RWPE2 (cell line): ENCODE measurements around the gene ABCA1.
"Not testable (repeated sequence)": the region's sequence is repeated elsewhere in the genome, so short reads cannot be mapped to it uniquely, and the experiment has no call there.

ENCODE experiments used
- ATAC-seq: fragments of 200-7000 bp; cut with Tn5 transposase; 3 replicates; pipeline ENCODE4 v1.9.1; 2021; ENCODE audit warnings: low read depth
- DNase-seq: peaks from one replicate; pipeline ENCODE4 v3.0.0-alpha.2; 2020; ENCODE audit warnings: low spot score
- H3K27ac ChIP-seq: fragments of 450-650 bp; 2 replicates; pipeline ENCODE4 v1.5.1; 2017; ENCODE audit warnings: mild to moderate bottlenecking; ENCODE audit not compliant: poor library complexity, severe bottlenecking
- H3K27me3 ChIP-seq: fragments of 250-450 bp; sonication (Bioruptor Pico); 2 replicates; pipeline ENCODE4 v1.5.1; 2021; ENCODE audit warnings: mild to moderate bottlenecking, moderate library complexity; ENCODE audit not compliant: insufficient read depth, poor library complexity, severe bottlenecking
- H3K36me3 ChIP-seq: fragments of 250-450 bp; sonication (Bioruptor Pico); 2 replicates; pipeline ENCODE4 v1.5.1; 2020; ENCODE audit warnings: low read depth, mild to moderate bottlenecking, moderate library complexity
- H3K4me1 ChIP-seq: fragments of 250-450 bp; sonication (Bioruptor Pico); 2 replicates; pipeline ENCODE4 v1.5.1; 2021; ENCODE audit warnings: mild to moderate bottlenecking, moderate library complexity; ENCODE audit not compliant: insufficient read depth, poor library complexity, severe bottlenecking
- H3K4me3 ChIP-seq: fragments of 250-450 bp; sonication (Bioruptor Pico); 2 replicates; pipeline ENCODE4 v1.5.1; 2021; ENCODE audit warnings: mild to moderate bottlenecking, moderate library complexity; ENCODE audit not compliant: severe bottlenecking
- H3K9me3 ChIP-seq: fragments of 250-450 bp; sonication (Bioruptor Pico); 2 replicates; pipeline ENCODE4 v1.5.1; 2021; ENCODE audit warnings: mild to moderate bottlenecking, moderate library complexity; ENCODE audit not compliant: severe bottlenecking
- TF ChIP-seq, protein P1 (sequence below): fragments of 450-650 bp; IDR thresholded peaks from one replicate; pipeline ENCODE4 v1.5.1; 2017; ENCODE audit warnings: mild to moderate bottlenecking, moderate library complexity; ENCODE audit not compliant: poor library complexity, severe bottlenecking

ABCA1 gene

GRCh38 chr9:104960662-104961061 is 32.7 kb upstream of the ABCA1 start:
- ATAC-seq (no peak), DNase-seq (no peak)
- Histone ChIP-seq H3K27me3 (no peaks in the 10 kb centered on the region), H3K27ac (peak overlapping the region; percentile 57), H3K36me3 (no peaks in the 10 kb centered on the region), H3K4me1 (peaks cover 16% of the 10 kb centered on the region), H3K9me3 (no peaks in the 10 kb centered on the region), H3K4me3 (no peak overlapping the region)
- TF ChIP-seq, protein P1, sequence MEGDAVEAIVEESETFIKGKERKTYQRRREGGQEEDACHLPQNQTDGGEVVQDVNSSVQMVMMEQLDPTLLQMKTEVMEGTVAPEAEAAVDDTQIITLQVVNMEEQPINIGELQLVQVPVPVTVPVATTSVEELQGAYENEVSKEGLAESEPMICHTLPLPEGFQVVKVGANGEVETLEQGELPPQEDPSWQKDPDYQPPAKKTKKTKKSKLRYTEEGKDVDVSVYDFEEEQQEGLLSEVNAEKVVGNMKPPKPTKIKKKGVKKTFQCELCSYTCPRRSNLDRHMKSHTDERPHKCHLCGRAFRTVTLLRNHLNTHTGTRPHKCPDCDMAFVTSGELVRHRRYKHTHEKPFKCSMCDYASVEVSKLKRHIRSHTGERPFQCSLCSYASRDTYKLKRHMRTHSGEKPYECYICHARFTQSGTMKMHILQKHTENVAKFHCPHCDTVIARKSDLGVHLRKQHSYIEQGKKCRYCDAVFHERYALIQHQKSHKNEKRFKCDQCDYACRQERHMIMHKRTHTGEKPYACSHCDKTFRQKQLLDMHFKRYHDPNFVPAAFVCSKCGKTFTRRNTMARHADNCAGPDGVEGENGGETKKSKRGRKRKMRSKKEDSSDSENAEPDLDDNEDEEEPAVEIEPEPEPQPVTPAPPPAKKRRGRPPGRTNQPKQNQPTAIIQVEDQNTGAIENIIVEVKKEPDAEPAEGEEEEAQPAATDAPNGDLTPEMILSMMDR = no peak

- Histone ChIP-seq H3K27ac (no peak overlapping the region), H3K36me3 (no peaks in the 10 kb centered on the region), H3K9me3 (no peaks in the 10 kb centered on the region), H3K4me3 (no peak overlapping the region), H3K27me3 (no peaks in the 10 kb centered on the region), H3K4me1 (peaks cover 16% of the 10 kb centered on the region)
- TF ChIP-seq, protein P1 = no peak
- ATAC-seq (no peak), DNase-seq (no peak)
Measured at GRCh38 chr9:104958751-104959150, 30.8 kb upstream of the ABCA1 start.

GRCh38 chr9:104958006-104958405 is 30.1 kb upstream of the ABCA1 start:
- DNase-seq, H3K27me3 ChIP-seq, H3K4me3 ChIP-seq, H3K27ac ChIP-seq, H3K36me3 ChIP-seq, H3K9me3 ChIP-seq, ATAC-seq: not testable (repeated sequence)
- H3K4me1 ChIP-seq = peaks cover 16% of the 10 kb centered on the region

DNA sequence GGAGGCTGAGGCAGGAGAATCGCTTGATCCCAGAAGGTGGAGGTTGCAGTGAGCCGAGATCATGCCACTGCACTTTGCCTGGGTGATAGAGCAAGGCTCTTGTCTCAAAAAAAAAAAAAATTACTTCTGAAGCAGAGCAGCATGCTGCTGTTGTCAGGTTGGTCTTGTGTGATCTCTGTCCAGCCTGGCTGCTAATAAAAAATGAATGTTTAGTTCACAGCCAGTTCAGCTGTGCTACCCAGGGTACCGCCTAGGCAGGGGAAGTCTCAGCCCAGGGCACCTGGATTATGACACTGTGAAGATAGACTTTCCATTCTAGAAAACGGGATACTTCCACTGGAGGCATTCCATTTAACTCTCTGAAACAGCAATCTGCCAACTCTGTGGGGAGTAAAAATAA is 23.5 kb upstream of the ABCA1 start:
- TF ChIP-seq, protein P1 = no peak
- DNase-seq (no peak), ATAC-seq (no peak)
- H3K4me3 ChIP-seq = no peak overlapping the region
- no peaks in the 10 kb centered on the region for H3K36me3 ChIP-seq
- H3K4me1 ChIP-seq = peaks cover 4% of the 10 kb centered on the region
- H3K27ac ChIP-seq = no peak overlapping the region
- no peaks in the 10 kb centered on the region for H3K27me3 ChIP-seq
- no peaks in the 10 kb centered on the region for H3K9me3 ChIP-seq

GRCh38 chr9:104950838-104951237 is 22.9 kb upstream of the ABCA1 start:
- Histone ChIP-seq H3K36me3 (no peaks in the 10 kb centered on the region), H3K4me1 (peaks cover 4% of the 10 kb centered on the region), H3K4me3 (no peak overlapping the region), H3K27ac (no peak overlapping the region), H3K9me3 (no peaks in the 10 kb centered on the region), H3K27me3 (no peaks in the 10 kb centered on the region)
- TF ChIP-seq, protein P1 = no peak
- ATAC-seq (no peak), DNase-seq (no peak)
